IPS DF 19.7 (cell line): ENCODE results near the gene CCHCR1.
"Not testable (repeated sequence)": the region's sequence is repeated elsewhere in the genome, so short reads cannot be mapped to it uniquely, and the experiment has no call there.

ENCODE experiments used
- DNase-seq: peaks from one replicate; pipeline ENCODE4 v3.0.0-alpha.2; 2013; ENCODE audit warnings: low read depth, low spot score

The CCHCR1 gene

DNA sequence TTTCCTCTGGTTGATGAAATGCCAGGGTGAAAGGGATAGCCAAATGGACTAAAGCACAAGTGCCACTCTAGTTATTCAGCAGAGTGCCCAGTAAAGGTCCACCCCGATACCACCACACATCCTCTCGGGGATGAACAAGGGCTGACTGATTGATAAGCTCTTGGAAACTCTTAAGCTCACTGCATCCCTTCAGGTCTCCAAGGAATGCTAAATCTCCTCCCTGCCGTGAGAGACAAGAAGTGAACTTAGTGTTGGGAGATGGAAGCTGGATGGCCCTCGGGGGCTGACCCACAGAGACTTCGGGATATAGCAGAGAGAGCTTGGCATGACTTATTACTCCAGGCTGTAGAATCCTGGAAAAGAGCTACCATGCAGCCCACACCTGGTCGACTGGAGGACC is 26.3 kb upstream of the CCHCR1 start:
- not testable (repeated sequence) for DNase-seq

DNA sequence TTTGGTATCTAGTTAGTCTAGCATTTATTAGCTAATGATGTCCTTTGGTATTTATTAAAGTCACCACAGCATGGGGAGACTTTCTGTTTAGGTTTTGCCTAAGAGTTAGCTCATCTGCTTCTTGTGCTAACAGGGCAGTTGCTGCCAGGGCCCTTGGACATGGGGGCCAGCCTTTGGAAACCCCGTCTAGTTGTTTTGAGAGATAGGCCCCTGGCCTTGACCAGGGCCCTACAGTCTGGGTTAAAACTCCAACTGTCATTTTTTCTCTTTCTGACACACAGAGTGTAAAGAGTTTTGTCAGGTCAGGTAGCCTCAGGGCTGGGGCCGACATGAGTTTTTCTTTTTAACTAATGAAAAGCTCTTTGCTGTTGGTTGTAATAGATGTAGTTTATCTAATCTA is 25.7 kb upstream of the CCHCR1 start:
- not testable (repeated sequence) for DNase-seq

DNA sequence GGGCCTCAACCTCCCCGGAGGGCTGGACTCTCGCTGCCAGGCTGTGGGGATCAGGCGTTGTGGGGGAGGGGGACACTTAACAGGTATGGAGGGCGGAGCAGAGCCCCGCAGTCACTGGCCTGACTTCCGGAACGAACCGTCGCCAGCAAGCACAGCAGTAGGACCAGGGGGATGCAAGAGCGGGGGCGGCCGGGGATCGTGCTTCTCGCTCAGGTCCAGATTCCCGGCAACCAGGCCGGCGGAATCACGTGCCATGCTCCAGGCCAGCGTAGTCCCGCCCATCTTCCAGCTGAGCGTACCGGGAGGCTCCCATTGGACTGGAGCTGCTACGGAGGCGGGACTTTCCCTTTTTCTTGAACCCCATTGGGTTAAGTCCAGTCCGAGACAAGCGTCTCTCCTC is 22.9 kb upstream of the CCHCR1 start:
- no peak for DNase-seq

DNA sequence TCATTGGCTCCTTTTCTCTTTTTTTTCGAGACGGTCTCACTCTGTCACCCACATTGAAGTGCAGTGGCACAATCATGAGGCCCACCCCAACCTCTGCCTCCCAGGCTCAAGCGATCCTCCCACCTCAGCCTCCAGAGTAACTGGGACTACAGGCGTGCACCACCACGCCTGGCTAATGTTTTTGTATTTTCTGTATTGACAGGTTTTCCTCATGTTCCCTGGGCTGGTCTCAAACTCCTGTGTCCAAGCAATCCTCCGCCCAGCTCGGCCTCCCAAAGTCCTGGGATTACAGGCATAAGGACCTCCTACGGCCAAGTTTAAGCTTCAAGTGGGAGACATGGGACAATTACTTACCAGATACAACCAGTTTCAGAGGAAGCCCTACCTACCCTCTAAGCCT is 22.3 kb upstream of the CCHCR1 start:
- DNase-seq: no peak

DNA sequence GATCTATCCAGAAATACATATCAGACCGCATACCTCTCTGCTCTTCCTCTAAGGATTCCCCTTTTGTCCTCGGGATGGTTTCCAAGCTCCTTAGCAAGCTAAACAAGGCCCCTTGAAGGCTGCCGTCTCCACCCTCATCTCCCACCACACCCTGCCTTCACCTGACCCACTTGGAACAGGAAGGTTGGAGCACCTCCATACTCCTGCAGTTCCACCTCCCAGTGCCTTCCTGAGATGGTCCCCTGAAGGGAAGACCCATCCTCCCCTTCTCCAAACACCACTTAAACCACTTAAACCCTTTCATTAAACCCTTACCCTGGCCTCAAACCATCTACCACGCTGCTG is 21.4 kb upstream of the CCHCR1 start:
- DNase-seq: no peak

DNA sequence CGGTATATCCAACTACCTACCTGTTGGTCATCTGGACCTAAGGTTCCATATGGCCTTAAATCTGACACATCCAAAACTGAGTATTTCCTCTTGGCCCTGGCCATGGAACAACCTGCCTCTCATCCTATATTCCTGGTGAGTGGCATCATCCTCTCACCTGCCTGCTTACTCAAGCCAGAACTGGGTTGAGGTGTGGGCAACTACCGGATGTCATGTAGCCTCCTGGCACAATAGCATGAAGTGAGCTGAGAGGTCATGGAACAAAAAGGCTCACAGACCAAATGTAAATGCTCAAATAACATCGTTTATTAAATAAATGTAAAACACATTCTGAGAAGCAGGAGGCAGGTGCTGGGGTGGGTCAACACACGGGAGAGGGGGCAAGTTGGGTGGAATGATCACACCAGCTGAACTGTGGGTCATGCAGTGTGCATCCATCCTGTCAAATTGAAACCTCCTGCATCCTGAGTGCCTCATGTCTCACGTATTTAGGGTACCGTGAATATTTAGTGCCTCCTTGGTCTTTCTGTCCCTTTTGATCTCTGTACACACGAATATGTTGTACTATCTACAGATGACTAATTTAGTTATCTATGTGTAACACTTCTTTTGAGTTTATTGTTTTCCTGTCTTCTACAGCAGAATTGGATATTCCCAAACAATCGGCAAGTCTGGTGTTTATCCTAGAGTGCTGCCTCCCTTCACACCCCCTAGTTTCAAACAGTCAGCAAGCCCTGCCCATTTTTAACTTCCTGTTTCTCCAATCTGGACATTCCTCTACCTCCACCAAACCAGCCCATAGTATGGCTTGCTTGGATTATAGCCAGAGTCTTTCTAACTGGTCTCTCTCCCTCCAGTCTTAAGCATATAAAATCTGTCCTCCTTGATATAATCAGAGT is 20.8 kb upstream of the CCHCR1 start:
- no peak for DNase-seq

DNA sequence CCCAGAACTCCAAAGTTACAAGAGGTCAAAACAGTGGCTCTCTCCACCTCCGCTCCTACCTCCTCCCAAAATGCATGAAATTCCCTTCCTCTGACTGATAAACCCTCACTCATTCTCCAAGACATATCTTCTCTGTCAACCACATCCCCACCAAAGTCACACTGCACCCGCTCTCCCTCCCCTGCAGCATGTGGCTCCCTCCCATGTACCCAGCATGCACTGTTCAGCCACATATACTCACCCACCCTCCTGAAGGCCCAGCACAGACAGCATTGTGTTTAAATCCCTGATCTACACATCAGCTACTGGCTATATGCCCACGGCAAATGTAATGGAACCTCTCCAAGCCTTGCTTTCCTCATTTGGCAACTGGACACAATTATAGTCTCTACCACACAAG is 18.4 kb upstream of the CCHCR1 start:
- no peak for DNase-seq

DNA sequence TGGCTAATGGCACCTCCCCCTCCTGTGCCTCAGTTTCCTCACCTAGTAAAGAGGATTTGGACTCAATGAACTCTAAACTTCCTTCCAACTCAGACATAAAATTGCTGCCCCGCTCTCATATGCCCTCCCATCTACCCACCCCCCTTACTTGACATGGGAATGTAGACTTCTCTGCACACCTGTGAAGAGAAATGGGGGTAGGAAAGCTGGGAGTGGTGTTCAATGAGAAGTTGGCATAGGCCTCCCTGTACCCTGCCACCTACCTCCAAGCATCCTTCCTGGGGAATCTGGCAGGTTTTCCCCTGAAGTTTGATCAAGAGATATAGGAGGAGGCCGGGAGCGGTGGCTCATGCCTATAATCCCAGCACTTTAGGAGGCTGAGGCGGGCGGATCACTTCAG is 16.8 kb upstream of the CCHCR1 start:
- no peak for DNase-seq

DNA sequence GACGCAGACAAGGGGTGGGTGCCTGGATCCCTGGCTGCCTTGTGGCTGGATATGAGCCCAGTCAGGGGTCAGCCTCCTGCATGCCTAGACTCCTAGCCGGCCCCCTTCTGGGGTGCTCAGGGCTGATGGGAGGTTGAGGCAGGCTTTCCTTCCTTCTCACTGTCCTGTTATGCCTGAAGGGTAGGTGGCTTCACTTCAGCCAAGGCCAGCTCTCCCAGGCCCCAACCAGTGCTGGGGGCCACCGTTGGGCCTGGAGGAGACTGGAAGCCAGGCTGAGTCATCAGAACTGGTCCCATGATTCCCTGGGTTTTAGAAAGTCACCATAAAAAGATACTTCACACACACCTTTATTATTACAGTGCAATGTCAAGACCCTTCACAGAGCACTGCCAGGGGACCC is 15.8 kb upstream of the CCHCR1 start:
- DNase-seq: no peak

DNA sequence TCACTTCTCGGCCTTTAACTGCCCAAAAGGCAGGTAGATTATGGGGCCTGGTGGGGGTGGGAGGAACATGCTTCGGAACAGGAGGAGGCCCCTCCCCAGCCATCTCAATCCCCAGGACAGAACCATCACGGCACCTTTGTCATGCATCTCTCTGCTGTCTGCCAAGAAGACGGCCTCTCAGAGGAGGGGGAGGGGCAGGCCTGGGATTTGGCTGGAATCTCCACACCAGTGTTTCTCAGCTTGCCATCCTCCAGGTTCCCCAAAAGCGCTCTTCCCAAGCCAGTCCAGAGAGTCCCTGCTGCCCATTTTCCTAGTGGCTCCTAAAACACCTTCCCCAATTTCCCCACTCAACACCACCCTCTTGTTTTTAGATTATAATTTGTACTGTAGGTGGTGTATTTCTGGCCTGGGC is 15.4 kb upstream of the CCHCR1 start:
- peak; percentile 98 for DNase-seq

DNA sequence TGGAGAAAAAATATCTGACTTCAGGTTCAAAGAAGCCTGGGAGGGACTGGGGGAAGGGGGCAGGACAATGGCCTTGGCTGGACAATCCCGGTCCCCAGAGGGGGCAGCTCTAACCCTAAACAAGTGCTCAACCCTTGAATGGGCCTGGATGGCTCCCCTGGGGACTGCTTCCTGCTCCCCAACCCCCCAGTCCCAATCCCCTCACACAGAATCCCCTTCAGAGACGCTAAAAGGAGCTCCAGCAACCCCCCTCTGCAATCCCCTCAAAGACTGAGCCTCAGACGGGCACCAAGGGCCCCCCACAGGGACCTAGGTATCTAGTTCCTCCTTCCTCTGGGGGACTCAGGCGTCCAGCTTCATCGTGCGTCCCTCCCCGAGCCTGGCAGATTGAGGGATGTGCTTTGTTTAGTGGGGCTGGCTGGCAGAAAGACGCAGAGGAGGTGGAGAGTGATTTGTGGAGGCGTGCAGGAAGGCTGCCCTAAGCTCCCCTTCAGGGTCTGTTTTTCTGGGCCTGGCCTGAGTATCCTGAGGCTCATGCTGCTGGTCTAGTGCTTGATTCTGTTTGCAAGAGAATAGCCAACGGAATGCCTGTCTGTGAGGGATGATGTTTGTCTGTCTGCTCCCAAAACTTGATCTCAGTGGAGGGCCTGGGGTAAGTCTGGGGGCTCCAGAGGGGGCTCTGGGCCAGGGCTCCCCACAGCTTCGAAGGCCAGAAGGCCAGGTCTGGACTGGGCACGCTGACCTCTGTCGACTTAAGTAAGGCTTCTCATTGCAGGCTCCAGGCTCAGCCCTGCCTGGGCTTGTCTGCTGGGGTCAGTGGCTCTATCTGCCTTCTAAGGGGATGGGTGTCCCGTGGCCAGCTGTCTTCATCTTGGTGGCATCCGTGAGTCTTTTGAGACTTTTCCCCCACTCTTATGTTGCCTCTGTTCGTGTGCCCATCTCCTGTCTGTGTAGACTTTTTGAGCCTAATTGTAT is 14.6 kb upstream of the CCHCR1 start:
- DNase-seq: peak; percentile 99

DNA sequence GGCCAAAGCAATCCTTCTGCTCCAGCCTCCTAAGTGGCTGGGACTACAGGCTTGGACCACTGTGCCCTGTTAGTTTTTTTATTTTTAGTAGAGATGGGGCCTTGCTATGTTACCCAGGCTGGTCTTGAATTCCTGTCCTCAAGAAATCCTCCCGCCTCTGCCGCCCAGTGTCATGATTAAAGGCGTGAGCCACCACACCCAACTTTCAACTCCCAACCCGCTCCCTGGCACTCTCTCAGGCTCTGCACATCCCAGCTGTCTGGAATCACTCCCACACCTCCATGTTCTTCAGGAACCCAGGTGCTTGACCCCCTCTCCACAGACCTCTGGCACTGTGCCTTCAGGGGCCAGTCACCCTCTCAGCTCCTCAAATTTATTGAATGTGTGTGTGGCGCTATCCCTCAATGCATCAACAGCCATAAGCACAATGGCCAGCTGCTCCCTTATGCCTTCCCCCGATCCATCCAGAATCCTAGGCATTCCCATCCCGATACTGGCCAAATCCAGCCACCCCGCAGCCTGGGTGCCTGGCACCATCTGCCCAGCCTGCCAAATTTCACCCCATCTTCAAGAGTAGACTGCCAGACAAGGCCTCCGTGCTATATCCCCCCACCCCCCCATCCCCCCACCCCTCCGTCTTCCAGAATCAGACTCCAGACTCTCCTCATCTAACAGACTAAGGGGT is 13.5 kb upstream of the CCHCR1 start:
- DNase-seq: no peak

DNA sequence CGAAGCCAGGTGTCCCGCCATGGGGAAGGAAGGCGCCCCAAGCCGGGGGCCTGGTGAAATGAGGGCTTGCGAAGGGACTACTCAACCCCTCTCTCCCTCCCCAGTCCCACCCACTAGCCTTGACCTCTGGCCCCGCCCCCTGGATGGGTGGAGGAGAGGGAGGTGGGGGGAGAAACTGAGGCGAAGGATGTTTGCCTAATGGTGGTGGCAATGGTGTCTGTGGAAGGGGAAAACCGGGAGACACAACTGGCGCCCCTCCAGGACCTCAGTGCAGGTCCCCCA is 12.9 kb upstream of the CCHCR1 start, which contains the start of gene POU5F1:
POU5F1 (minus strand) TSS at position 83 of the 282 bp plus-strand sequence; CDS start at position 21, 62 bp downstream.
- no peak for DNase-seq

DNA sequence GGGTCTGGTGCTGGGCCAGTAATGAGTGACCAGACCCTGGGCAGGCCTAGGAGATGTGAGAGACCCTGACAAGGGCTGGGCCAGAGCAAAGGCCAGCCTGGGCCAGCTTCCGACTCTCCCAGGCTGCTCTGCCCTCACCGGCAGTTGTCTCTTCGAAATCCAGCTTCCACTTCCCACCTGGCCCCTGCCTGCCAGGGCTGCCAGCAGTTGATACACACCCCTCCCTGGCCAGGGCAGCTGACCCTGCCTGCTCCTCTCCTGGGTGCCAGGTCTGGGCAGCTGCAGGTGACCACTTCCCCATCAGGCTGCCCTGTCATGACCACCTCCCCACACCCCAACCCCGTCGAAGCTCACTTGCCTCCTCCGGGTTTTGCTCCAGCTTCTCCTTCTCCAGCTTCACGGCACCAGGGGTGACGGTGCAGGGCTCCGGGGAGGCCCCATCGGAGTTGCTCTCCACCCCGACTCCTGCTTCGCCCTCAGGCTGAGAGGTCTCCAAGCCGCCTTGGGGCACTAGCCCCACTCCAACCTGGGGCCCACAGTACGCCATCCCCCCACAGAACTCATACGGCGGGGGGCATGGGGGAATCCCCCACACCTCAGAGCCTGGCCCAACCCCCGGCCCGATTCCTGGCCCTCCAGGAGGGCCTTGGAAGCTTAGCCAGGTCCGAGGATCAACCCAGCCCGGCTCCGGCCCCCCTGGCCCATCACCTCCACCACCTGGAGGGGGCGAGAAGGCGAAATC is 12.4 kb upstream of the CCHCR1 start:
- DNase-seq: not testable (repeated sequence)

DNA sequence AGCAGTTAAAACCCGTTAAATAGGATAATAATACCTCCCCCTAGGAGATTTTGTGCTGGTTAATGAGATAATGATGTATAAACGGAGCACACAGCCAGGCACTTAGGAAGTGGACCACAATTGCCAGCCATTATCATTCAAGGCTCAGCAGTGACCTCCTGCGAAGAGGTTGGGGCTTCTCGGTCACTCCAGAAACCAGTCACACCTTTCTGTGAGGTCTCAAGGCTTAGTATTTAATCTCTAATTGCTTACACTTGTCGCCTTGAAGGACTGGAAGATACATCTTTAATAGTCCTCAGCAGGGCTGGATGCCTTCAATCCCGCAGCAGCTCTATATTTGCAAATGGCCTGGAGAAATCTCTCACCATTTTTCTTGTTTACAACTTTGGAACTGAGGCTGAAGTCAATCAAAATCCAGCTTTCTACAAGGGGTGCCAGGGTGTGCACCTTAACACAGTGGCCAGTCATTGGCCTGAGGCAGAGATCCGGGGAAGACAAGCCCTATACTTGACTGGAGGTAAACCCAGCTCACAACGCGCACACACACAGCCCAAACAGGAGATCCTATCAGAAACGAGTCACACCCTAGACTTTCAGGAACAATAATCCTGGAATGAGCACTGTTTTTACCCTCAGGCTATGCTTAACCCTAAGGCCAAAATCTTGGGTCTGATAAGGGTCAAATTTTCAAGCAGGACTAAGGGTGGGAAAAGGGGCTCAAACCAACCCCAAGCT is 11.7 kb upstream of the CCHCR1 start:
- no peak for DNase-seq

DNA sequence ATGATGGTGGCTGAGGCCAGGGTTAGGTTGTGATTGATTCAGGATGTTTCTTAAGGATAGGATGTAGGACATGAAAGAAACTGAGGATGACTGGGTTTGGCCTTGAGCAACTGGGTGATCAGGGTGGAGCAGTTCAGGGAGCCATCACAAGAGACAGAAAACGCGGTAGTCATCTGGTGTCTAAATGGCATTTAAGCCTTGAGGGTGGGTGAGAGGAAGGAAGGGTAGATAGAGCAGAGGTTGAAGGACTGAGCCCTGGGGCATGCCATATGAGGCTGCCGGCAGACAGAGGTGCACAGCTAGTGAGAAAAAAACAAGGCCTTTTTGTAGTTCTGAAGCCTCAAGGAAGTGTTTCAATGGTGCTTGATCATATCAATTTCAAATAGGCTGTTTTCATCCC is 11.0 kb upstream of the CCHCR1 start:
- no peak for DNase-seq

DNA sequence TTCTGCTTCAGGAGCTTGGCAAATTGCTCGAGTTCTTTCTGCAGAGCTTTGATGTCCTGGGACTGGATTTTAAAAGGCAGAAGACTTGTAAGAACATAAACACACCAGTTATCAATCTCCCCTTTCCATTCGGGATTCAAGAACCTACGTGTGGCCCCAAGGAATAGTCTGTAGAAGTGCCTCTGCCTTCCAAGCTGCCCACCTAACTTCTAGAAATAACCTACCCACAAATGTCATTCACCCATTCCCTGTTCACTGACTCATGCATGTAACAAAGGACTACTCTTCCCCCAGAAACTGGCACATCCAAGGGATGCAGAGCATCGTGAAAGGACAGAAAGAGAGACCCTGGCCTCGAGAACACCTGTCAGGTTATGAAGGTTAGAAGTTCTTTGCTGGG is 8.4 kb upstream of the CCHCR1 start:
- DNase-seq: no peak

DNA sequence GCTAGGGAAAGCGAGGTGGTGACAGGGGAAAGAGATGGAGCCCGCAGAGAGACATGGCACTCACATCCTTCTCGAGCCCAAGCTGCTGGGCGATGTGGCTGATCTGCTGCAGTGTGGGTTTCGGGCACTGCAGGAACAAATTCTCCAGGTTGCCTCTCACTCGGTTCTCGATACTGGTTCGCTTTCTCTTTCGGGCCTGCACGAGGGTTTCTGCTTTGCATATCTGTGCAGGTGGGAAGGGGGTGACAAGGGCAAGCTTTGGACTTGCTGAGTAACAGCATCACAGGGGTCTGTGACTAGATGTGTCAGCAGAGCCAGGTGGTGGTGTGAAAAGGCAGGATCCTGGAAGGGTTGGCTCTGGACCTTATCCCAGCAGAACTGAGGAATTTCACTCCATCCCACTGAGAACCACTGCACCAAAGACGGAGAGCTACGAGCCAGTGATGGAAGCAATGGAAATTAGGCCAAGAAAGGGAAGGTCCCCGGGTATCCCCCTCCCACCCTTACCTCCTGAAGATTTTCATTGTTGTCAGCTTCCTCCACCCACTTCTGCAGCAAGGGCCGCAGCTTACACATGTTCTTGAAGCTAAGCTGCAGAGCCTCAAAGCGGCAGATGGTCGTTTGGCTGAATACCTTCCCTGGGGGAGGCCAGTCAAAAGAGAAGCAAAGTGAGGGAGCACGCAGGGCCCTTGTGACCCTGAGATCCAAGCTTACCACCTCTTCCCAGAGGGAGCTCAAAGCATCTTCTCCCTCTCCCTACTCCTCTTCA is 7.6 kb upstream of the CCHCR1 start:
- not testable (repeated sequence) for DNase-seq

DNA sequence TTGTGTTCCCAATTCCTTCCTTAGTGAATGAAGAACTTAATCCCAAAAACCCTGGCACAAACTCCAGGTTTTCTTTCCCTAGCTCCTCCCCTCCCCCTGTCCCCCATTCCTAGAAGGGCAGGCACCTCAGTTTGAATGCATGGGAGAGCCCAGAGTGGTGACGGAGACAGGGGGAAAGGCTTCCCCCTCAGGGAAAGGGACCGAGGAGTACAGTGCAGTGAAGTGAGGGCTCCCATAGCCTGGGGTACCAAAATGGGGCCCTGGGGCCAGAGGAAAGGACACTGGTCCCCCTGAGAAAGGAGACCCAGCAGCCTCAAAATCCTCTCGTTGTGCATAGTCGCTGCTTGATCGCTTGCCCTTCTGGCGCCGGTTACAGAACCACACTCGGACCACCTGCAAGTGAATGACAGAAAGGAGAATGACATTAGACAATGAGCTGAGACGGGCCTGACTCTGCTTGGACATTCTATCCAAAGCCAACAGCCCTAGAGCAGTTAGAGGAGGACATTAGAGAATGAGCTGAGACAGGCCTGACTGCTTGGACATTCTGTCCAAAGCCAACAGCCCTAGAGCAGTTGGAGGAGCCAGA is 7.0 kb upstream of the CCHCR1 start:
- not testable (repeated sequence) for DNase-seq

DNA sequence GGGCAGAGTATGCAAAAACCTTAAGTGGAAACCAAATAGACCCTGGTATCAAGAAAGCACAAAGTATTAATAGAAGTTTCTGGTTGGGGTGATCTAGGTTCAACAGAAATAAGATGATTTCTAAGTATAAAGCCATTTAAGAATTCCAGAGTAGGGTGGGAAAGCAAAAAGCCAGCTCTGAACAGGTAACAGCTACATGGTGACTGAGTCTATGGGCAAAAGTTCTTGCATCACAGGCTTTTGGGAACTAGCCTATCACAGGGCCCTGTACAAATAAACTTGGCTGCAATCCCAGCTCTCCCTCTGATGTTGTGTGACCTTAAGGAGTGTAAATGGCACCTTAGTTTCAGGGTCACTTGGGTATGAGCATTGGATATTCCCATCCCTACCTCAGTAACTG is 6.3 kb upstream of the CCHCR1 start:
- no peak for DNase-seq
